ACHN (cell line): Measurements from ENCODE around the gene ZNF669.

Experiments used
- DNase-seq: peaks from one replicate; pipeline ENCODE4 v3.0.0-alpha.2; 2015
- in situ Hi-C: cut with HindIII; loops from 2 replicates; pipeline ENCODE4 v1.10.0; 2017; ENCODE audit warnings: low sequenced_read_pairs, low pct_ligation_motif_present, low pct_unique_long_range_greater_than_20kb

Gene ZNF669

GRCh38 chr1:247113094-247113497 lies 8.9 kb upstream of the ZNF669 start:
- no peak for DNase-seq
- in situ Hi-C loops, result no loop called here

- in situ Hi-C loops, result no loop called here
Measured at GRCh38 chr1:247112479-247112781, 8.3 kb upstream of the ZNF669 start.

GRCh38 chr1:247111700-247112478 lies 7.7 kb upstream of the ZNF669 start:
- in situ Hi-C loops, result no loop called here

More at GRCh38 chr1:247112479-247112781, 8.3 kb upstream of the ZNF669 start:
- DNase-seq, result no peak

GRCh38 chr1:247111259-247111699 lies 7.1 kb upstream of the ZNF669 start:
- in situ Hi-C loops, result no loop called here
- no peak for DNase-seq

More at GRCh38 chr1:247111700-247112478, 7.7 kb upstream of the ZNF669 start:
- DNase-seq, result peak; percentile 25

- DNase-seq, result no peak
- in situ Hi-C loops, result no loop called here
Measured at GRCh38 chr1:247110627-247111258, 6.6 kb upstream of the ZNF669 start.

- DNase-seq, result no peak
- in situ Hi-C loops, result no loop called here
Measured at GRCh38 chr1:247107694-247108093, 3.5 kb upstream of the ZNF669 start.

- no peak for DNase-seq
- in situ Hi-C loops, result no loop called here
Measured at GRCh38 chr1:247105966-247106365, 1.8 kb upstream of the ZNF669 start.

GRCh38 chr1:247104965-247105364 lies 809 bp upstream of the ZNF669 start:
- in situ Hi-C loops, result no loop called here

GRCh38 chr1:247102381-247102780 lies 1.8 kb downstream of the ZNF669 start:
- in situ Hi-C loops, result no loop called here
- no peak for DNase-seq

More at GRCh38 chr1:247104965-247105364, 809 bp upstream of the ZNF669 start:
- no peak for DNase-seq

- in situ Hi-C loops, result no loop called here
- no peak for DNase-seq
Measured at GRCh38 chr1:247100676-247101279, 3.4 kb downstream of the ZNF669 start.

GRCh38 chr1:247096958-247097357 lies 7.2 kb downstream of the ZNF669 start:
- in situ Hi-C loops, result no loop called here
- no peak for DNase-seq

- in situ Hi-C loops, result no loop called here
- DNase-seq, result no peak
Measured at GRCh38 chr1:247096544-247096943, 7.6 kb downstream of the ZNF669 start.

- in situ Hi-C loops, result no loop called here
- no peak for DNase-seq
Measured at GRCh38 chr1:247096112-247096511, 8.0 kb downstream of the ZNF669 start.

GRCh38 chr1:247090455-247090854 lies 13.7 kb downstream of the ZNF669 start:
- in situ Hi-C loops, result no loop called here
- DNase-seq, result no peak

GRCh38 chr1:247089616-247090375 lies 14.4 kb downstream of the ZNF669 start:
- in situ Hi-C loops, result no loop called here
- DNase-seq, result no peak

- DNase-seq, result no peak
- in situ Hi-C loops, result no loop called here
Measured at GRCh38 chr1:247088967-247089366, 15.2 kb downstream of the ZNF669 start.

GRCh38 chr1:247087256-247087655 lies 16.9 kb downstream of the ZNF669 start:
- in situ Hi-C loops, result no loop called here

GRCh38 chr1:247085310-247085709 lies 18.8 kb downstream of the ZNF669 start:
- no peak for DNase-seq
- in situ Hi-C loops, result no loop called here

More at GRCh38 chr1:247087256-247087655, 16.9 kb downstream of the ZNF669 start:
- no peak for DNase-seq

- in situ Hi-C loops, result no loop called here
- DNase-seq, result no peak
Measured at GRCh38 chr1:247084771-247085170, 19.4 kb downstream of the ZNF669 start.
